NCI-H748 treated with DMSO at 0.1 percent for 48 hours (cell line): Measurements from ENCODE around the gene SCNN1G.
"Not testable (repeated sequence)": the region's sequence is repeated elsewhere in the genome, so short reads cannot be mapped to it uniquely, and the experiment has no call there.

Source experiments
- DNase-seq: peaks from one replicate; lab custom pipeline; 2025; lab: John Stamatoyannopoulos, UW

SCNN1G gene

GRCh38 chr16:23182679-23183542 is at the start of gene SCNN1G:
TSS of gene SCNN1G (plus strand) at chr16:23182745. CDS start at chr16:23186272, 3,527 bp downstream.
- no peak for DNase-seq

- no peak for DNase-seq
Measured at GRCh38 chr16:23132775-23133463, 49.6 kb upstream of the SCNN1G start.

- no peak for DNase-seq
Measured at GRCh38 chr16:23134274-23134673, 48.3 kb upstream of the SCNN1G start.

GRCh38 chr16:23137256-23137655 is 45.3 kb upstream of the SCNN1G start:
- DNase-seq = no peak

- no peak for DNase-seq
Measured at GRCh38 chr16:23137818-23138217, 44.7 kb upstream of the SCNN1G start.

GRCh38 chr16:23140107-23140506 is 42.4 kb upstream of the SCNN1G start:
- DNase-seq = no peak

- no peak for DNase-seq
Measured at GRCh38 chr16:23141033-23141432, 41.5 kb upstream of the SCNN1G start.

GRCh38 chr16:23141500-23141899 is 41.0 kb upstream of the SCNN1G start:
- no peak for DNase-seq

- DNase-seq = no peak
Measured at GRCh38 chr16:23141959-23142740, 40.4 kb upstream of the SCNN1G start.

- DNase-seq = no peak
Measured at GRCh38 chr16:23143391-23143790, 39.2 kb upstream of the SCNN1G start.

- not testable (repeated sequence) for DNase-seq
Measured at GRCh38 chr16:23144393-23144792, 38.2 kb upstream of the SCNN1G start.

- DNase-seq = no peak
Measured at GRCh38 chr16:23145186-23145585, 37.4 kb upstream of the SCNN1G start.

- no peak for DNase-seq
Measured at GRCh38 chr16:23145608-23146007, 36.9 kb upstream of the SCNN1G start.

- DNase-seq = no peak
Measured at GRCh38 chr16:23146877-23147601, 35.5 kb upstream of the SCNN1G start.

GRCh38 chr16:23147666-23148065 is 34.9 kb upstream of the SCNN1G start:
- no peak for DNase-seq

GRCh38 chr16:23148166-23148512 is 34.4 kb upstream of the SCNN1G start:
- DNase-seq = no peak

GRCh38 chr16:23148513-23149266 is 33.9 kb upstream of the SCNN1G start:
- no peak for DNase-seq

GRCh38 chr16:23149267-23149992 is 33.1 kb upstream of the SCNN1G start, which contains the start of gene USP31:
TSS of gene USP31 (minus strand) at chr16:23149452. CDS start at chr16:23149270, 182 bp downstream.
- peak; percentile 74 for DNase-seq

GRCh38 chr16:23149993-23150364 is 32.6 kb upstream of the SCNN1G start:
- no peak for DNase-seq

GRCh38 chr16:23152386-23153178 is 30.0 kb upstream of the SCNN1G start:
- DNase-seq = no peak
